ENCODE results near the gene IGBP1. TPM values are rescaled to one million over a fixed set of nuclear protein-coding genes. Genes with fewer than 3 reads are reported as not detected.
A peak's percentile ranks its signal among the peaks of the same experiment; 100 is the strongest.

IGBP1 gene
- total RNA-seq, 4 donors from 2014 or later: 66.2 to 83.0 (median 72.8) TPM

- H3K27ac ChIP-seq: no peak overlapping the region
- TF ChIP-seq CTCF (IDR thresholded peaks at IDR 0.05): no peak
- no peak for TF ChIP-seq POLR2A (IDR thresholded peaks at IDR 0.05)
- no peak for DNase-seq
- H3K4me3 ChIP-seq: no peak overlapping the region
- no peaks in the 10 kb centered on the region for H3K4me1 ChIP-seq
- H3K9me3 ChIP-seq: no peaks in the 10 kb centered on the region
- no peaks in the 10 kb centered on the region for H3K36me3 ChIP-seq
- no peaks in the 10 kb centered on the region for H3K27me3 ChIP-seq
Observed at GRCh38 chrX:70171624-70172023, 38.4 kb downstream of the IGBP1 start.

- H3K36me3 ChIP-seq: no peaks in the 10 kb centered on the region
- H3K9me3 ChIP-seq: no peaks in the 10 kb centered on the region
- H3K4me1 ChIP-seq: no peaks in the 10 kb centered on the region
- H3K27me3 ChIP-seq: no peaks in the 10 kb centered on the region
- no peak for TF ChIP-seq POLR2A (IDR thresholded peaks at IDR 0.05)
- no peak for TF ChIP-seq CTCF (IDR thresholded peaks at IDR 0.05)
- peak overlapping the region in 1 of 4 donors; percentile 25 for H3K27ac ChIP-seq
- no peak for DNase-seq
- no peak overlapping the region for H3K4me3 ChIP-seq
Observed at GRCh38 chrX:70172221-70172620, 39.0 kb downstream of the IGBP1 start.

- Histone ChIP-seq H3K27ac (no peak overlapping the region), H3K27me3 (no peaks in the 10 kb centered on the region), H3K36me3 (no peaks in the 10 kb centered on the region), H3K4me1 (no peaks in the 10 kb centered on the region), H3K9me3 (no peaks in the 10 kb centered on the region), H3K4me3 (no peak overlapping the region)
- TF ChIP-seq POLR2A (IDR thresholded peaks at IDR 0.05): no peak
- no peak for TF ChIP-seq CTCF (IDR thresholded peaks at IDR 0.05)
- DNase-seq: no peak
Observed at GRCh38 chrX:70172964-70173363, 39.7 kb downstream of the IGBP1 start.

GRCh38 chrX:70174754-70175153, 41.5 kb downstream of the IGBP1 start:
- no peak overlapping the region for H3K4me3 ChIP-seq
- no peaks in the 10 kb centered on the region for H3K27me3 ChIP-seq
- no peak overlapping the region for H3K27ac ChIP-seq
- no peaks in the 10 kb centered on the region for H3K36me3 ChIP-seq
- no peaks in the 10 kb centered on the region for H3K9me3 ChIP-seq
- TF ChIP-seq POLR2A (IDR thresholded peaks at IDR 0.05): no peak
- no peak for TF ChIP-seq CTCF (IDR thresholded peaks at IDR 0.05)
- no peaks in the 10 kb centered on the region for H3K4me1 ChIP-seq
- DNase-seq: no peak

- no peak for TF ChIP-seq CTCF (IDR thresholded peaks at IDR 0.05)
- TF ChIP-seq POLR2A (IDR thresholded peaks at IDR 0.05): no peak
- no peaks in the 10 kb centered on the region for H3K9me3 ChIP-seq
- H3K4me3 ChIP-seq: no peak overlapping the region
- H3K27me3 ChIP-seq: no peaks in the 10 kb centered on the region
- no peaks in the 10 kb centered on the region for H3K4me1 ChIP-seq
- H3K36me3 ChIP-seq: no peaks in the 10 kb centered on the region
- DNase-seq: no peak
- H3K27ac ChIP-seq: no peak overlapping the region
Observed at GRCh38 chrX:70175338-70175737, 42.1 kb downstream of the IGBP1 start.

- Histone ChIP-seq H3K36me3 (no peaks in the 10 kb centered on the region), H3K4me3 (no peak within 1 kb of the TSS), H3K4me1 (no peaks in the 10 kb centered on the region), H3K27me3 (no peaks in the 10 kb centered on the region), H3K9me3 (no peaks in the 10 kb centered on the region), H3K27ac (no peak within 1 kb of the TSS)
- TF ChIP-seq CTCF (IDR thresholded peaks at IDR 0.05) (no peak), POLR2A (IDR thresholded peaks at IDR 0.05) (no peak)
- DNase-seq: no peak
Observed at GRCh38 chrX:70176938-70177533, 43.8 kb downstream of the IGBP1 start, which contains the start of gene DGAT2L6. Gene DGAT2L6 (plus strand): TSS chrX:70177483. CDS start chrX:70177583, 100 bp downstream.
